ENCODE results near the gene CTNND2.

The CTNND2 gene

GRCh38 chr5:10949856-10950630, 954.2 kb downstream of the CTNND2 start:
- DNase-seq = no peak

GRCh38 chr5:10946050-10946449, 958.2 kb downstream of the CTNND2 start:
- no peak for DNase-seq

- no peak for DNase-seq
Measured at GRCh38 chr5:10941900-10942299, 962.3 kb downstream of the CTNND2 start.

- DNase-seq = no peak
Measured at GRCh38 chr5:10936081-10936855, 968.0 kb downstream of the CTNND2 start.

- DNase-seq = no peak
Measured at GRCh38 chr5:10935536-10935935, 968.7 kb downstream of the CTNND2 start.

GRCh38 chr5:10934783-10935355, 969.4 kb downstream of the CTNND2 start:
- no peak for DNase-seq

GRCh38 chr5:10933121-10933520, 971.1 kb downstream of the CTNND2 start:
- no peak for DNase-seq

DNA sequence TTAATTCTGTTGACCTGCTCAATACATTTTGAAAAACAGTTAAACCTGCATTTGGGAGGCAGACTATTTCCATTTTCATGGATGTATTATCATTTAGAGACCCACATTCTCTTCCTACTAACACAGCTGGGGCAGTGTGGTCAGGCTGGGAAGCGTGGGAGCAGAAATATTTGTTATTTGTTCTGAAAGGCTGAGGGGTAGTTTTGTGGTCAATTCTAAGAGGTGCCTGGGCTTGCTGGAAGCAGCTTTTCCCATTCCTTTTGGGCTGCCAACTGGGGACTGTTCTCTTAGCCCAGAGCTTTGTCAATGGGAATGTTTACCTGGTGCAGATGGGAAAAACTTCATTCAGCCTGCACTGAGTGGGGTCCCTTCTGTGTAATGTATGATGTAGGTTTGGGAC, 971.8 kb downstream of the CTNND2 start:
- no peak for DNase-seq

GRCh38 chr5:10927608-10928007, 976.6 kb downstream of the CTNND2 start:
- DNase-seq = no peak

DNA sequence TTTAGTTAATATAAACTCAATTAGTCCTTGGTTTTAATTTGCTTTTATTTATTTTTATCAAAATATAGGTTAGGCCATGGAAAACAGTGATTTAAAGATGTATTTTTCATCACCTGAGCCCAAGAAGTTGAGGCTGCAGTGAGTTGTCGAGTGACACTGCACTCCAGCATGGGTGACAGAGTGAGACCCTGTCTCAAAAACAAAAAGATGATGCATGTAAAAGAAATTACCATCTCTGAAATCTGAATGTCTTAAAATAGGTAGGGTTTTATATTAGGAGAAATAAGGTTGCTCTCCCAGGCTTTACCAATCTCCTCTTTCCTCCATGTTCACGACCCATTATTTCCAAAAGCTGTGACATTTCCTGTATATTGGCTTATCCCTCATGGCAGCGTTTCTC, 980.9 kb downstream of the CTNND2 start:
- no peak for DNase-seq

Data from stimulated activated CD4-positive, alpha-beta T cell treated with anti-CD3 and anti-CD28 coated beads, Interleukin-2, amount 100 ng/mL, for 48 hours (primary cell).